Stimulated activated naive CD8-positive, alpha-beta T cell treated with anti-CD3 and anti-CD28 coated beads, Interleukin-15, amount 100 ng/mL, for 72 hours (primary cell): ENCODE measurements around the gene MILR1.
"Not testable (repeated sequence)": the region's sequence is repeated elsewhere in the genome, so short reads cannot be mapped to it uniquely, and the experiment has no call there.

Experiments used
- ATAC-seq: fragments of 150-1000 bp; cut with Tn5 transposase; 2 replicates; pipeline ENCODE4 v1.10.0; 2021; ENCODE audit warnings: mild to moderate bottlenecking, moderate library complexity
- DNase-seq, 2 donors: peaks; one replicate each; pipeline ENCODE4 v3.0.0; 2021 to 2022
- H3K27ac Mint-ChIP-seq, 2 donors: one replicate each; pipeline ENCODE4 v1.8.0; 2022; ENCODE audit warnings: mild to moderate bottlenecking in 2 of 2, mixed read lengths in 2 of 2, moderate library complexity in 2 of 2
- H3K27me3 Mint-ChIP-seq: one replicate; pipeline ENCODE4 v1.8.0; 2022; ENCODE audit warnings: mixed read lengths
- H3K4me1 Mint-ChIP-seq: one replicate; pipeline ENCODE4 v1.8.0; 2022; ENCODE audit warnings: mild to moderate bottlenecking, mixed read lengths
- H3K4me3 Mint-ChIP-seq, 2 donors: one replicate each; pipeline ENCODE4 v1.8.0; 2022; ENCODE audit warnings: mild to moderate bottlenecking in 2 of 2, mixed read lengths in 2 of 2, moderate library complexity in 1 of 2
- H3K9me3 Mint-ChIP-seq, 2 donors: one replicate each; pipeline ENCODE4 v1.8.0; 2022; ENCODE audit warnings: mixed read lengths in 2 of 2

Gene MILR1

GRCh38 chr17:64484380-64484779 lies 35.5 kb downstream of the MILR1 start:
- DNase-seq = no peak
- no peaks in the 10 kb centered on the region for H3K9me3 Mint-ChIP-seq
- no peak overlapping the region for H3K4me3 Mint-ChIP-seq
- H3K27ac Mint-ChIP-seq = no peak overlapping the region
- no peaks in the 10 kb centered on the region for H3K27me3 Mint-ChIP-seq
- ATAC-seq = no peak
- no peaks in the 10 kb centered on the region for H3K4me1 Mint-ChIP-seq

- H3K4me1 Mint-ChIP-seq = peaks cover 11% of the 10 kb centered on the region
- no peak overlapping the region for H3K4me3 Mint-ChIP-seq
- no peaks in the 10 kb centered on the region for H3K9me3 Mint-ChIP-seq
- DNase-seq (no peak), ATAC-seq (no peak)
- H3K27ac Mint-ChIP-seq = no peak overlapping the region
- H3K27me3 Mint-ChIP-seq = no peaks in the 10 kb centered on the region
These were observed 39.4 kb downstream of the MILR1 start for GRCh38 chr17:64488301-64488700.

DNA sequence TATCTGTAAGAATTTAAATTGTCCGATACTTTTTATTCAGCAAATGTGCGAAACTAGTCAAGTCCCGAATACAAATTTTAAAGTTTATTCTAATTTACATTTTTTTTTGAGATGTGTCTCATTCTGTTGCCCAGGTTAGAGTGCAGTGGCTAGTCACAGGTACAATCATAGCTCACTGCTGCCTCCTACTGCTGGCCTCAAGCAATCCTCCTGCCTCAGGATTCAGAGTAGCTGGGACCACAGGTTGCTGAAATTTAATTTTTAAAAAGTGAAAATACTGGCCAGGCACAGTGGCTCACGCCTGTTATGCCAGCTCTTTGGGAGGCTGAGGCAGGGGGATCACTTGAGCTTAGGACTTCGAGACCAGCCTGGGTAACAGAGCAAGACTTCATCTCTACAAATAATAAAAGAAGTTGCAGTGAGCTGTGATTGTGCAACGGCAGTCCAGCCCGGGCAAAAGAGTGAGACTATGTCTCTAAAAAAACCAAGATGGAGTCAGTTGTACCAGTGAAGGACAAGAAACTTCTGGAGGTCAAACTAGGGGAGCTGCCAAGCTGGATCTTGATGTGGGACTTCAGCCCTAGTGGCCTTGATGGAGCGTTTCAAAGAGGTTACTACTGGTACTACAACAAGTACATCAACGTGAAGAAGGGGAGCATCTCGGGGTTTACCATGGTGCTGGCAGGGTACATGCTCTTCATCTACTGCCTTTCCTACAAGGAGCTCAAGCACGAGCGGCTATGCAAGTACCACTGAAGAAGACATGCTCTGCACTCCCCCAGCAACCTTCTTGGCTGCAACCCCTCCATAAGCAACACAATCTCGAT lies 42.3 kb downstream of the MILR1 start:
- H3K4me1 Mint-ChIP-seq = peaks cover 36% of the 10 kb centered on the region
- H3K9me3 Mint-ChIP-seq = no peaks in the 10 kb centered on the region
- peak; percentile 83 for ATAC-seq
- no peaks in the 10 kb centered on the region for H3K27me3 Mint-ChIP-seq
- no peak overlapping the region for H3K4me3 Mint-ChIP-seq
- DNase-seq = peak; percentile 48 to 61
- H3K27ac Mint-ChIP-seq = no peak overlapping the region

DNA sequence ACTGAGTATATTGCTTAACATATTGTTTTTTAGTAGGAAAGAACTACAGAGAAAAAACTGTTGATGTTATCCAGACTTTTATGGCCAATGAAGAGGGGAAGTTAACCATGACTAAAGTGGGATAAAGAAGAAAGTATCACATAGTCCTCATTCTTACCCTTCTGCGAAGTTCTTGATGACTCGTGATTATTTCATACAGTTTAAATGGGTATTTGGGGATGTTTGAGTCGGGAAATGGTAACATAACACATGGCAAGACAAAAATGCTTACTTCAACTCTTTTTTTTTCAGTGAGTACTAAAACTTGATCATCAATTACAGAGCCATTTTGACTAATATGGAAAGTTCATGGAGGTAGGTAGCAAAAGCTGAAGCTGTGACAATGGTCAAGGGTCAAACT lies 43.1 kb downstream of the MILR1 start:
- H3K4me3 Mint-ChIP-seq = no peak overlapping the region
- no peak for ATAC-seq
- no peak overlapping the region for H3K27ac Mint-ChIP-seq
- peaks cover 44% of the 10 kb centered on the region for H3K4me1 Mint-ChIP-seq
- no peaks in the 10 kb centered on the region for H3K27me3 Mint-ChIP-seq
- H3K9me3 Mint-ChIP-seq = no peaks in the 10 kb centered on the region
- DNase-seq = no peak

- no peaks in the 10 kb centered on the region for H3K27me3 Mint-ChIP-seq
- no peak for DNase-seq
- no peak overlapping the region for H3K4me3 Mint-ChIP-seq
- no peak for ATAC-seq
- peaks cover 50% of the 10 kb centered on the region for H3K4me1 Mint-ChIP-seq
- no peaks in the 10 kb centered on the region for H3K9me3 Mint-ChIP-seq
- H3K27ac Mint-ChIP-seq = no peak overlapping the region
These were observed 43.7 kb downstream of the MILR1 start for GRCh38 chr17:64492481-64493109.

- ATAC-seq = no peak
- Mint-ChIP-seq H3K27ac (peak overlapping the region in 1 of 2 donors; percentile 13), H3K4me3 (peak overlapping the region; percentile 98 to 100)
These were observed 45.2 kb downstream of the MILR1 start for GRCh38 chr17:64494121-64494520.

DNA sequence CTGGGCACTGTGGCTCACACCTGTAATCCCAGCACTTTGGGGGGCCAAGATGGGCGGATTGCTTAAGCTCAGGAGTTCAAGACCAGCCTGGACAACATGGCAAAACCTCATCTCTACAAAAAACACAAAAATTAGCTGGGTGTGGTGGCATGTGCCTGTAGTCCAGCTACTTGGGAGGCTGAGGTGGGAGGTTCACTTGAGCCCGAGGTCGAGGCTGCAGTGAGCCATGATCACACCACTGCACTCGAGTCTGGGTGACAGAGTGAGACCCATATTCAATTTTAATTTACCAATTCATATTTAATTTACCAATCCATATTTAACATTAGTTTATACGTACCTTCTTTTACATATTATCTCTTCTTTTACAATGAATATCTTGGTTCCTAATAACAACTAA lies 46.4 kb downstream of the MILR1 start:
- Mint-ChIP-seq H3K4me1 (peaks cover 77% of the 10 kb centered on the region), H3K27ac (peak overlapping the region in 1 of 2 donors; percentile 72), H3K4me3 (peak overlapping the region; percentile 98 to 100)
- DNase-seq, H3K27me3 Mint-ChIP-seq, ATAC-seq, H3K9me3 Mint-ChIP-seq: not testable (repeated sequence)

More at GRCh38 chr17:64494121-64494520, 45.2 kb downstream of the MILR1 start:
- Mint-ChIP-seq H3K9me3 (no peaks in the 10 kb centered on the region), H3K4me1 (peaks cover 65% of the 10 kb centered on the region), H3K27me3 (no peaks in the 10 kb centered on the region)
- no peak for DNase-seq

DNA sequence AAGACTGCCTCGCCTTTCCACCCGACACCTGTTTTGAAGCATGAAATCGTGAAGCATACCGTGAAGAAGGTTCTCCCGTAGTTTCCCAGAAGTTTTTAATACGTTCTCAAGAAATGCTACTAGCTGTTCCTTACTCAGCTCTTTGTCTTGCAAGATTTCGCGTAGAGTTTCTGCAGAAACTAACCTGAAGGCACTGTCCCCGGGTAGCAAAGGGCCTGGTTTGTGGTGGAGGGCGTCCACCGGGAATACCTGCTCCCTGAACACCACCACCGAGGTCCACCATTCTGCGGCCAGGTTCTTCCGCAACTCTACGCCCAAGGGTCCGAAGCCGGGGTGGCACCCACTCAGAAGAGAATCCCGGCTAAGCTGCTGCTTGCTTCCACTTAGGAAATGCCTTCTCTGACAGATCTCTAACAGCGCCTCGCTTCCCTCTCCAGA lies 47.5 kb downstream of the MILR1 start:
- Mint-ChIP-seq H3K9me3 (no peaks in the 10 kb centered on the region), H3K27ac (peak overlapping the region; percentile 98 to 100), H3K27me3 (no peaks in the 10 kb centered on the region), H3K4me3 (peak overlapping the region; percentile 98 to 100), H3K4me1 (peaks cover 84% of the 10 kb centered on the region)
- ATAC-seq = no peak
- DNase-seq = no peak

DNA sequence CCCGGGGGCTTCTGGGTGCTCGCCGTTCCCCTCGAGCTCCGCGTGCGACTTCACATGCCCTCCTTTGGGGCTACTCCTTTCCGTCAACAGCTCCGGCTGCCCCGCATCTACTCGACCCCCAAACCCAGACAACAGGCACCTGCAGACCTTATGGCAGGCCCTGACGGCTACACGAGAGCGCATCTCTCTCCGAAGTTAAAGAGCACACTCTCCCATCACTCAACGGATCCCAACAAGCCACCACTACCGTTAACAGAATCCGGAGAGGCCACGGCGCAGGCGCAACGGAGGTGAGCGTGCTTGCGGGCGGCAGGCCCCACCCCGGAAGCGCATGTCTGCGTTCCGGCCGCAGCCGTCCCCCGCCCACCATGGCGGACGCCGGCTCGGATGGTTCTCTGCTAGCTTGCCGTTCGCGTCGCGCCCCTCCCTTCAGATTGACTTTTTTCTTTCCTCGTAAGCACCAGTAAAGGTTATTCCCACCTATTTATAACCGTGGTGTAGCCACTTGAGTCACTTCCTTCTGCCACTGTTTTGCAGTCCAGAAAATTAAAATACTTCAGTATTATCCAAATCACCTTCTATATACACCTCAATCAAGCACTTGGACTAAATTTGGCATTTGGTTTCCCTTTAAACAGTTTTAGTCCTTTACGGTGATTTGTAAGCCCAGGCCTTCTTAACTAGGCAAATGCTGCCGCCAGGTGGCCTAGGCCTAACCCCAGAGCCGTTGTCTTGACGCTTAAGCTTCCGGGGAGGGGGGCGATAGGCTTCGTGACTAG lies 48.1 kb downstream of the MILR1 start, which contains the start of gene POLG2:
Gene POLG2 (minus strand): TSS at position 269 of the 779 bp plus-strand sequence. CDS start 86 bp downstream, at position 183.
- peaks cover 84% of the 10 kb centered on the region for H3K4me1 Mint-ChIP-seq
- peak; percentile 96 for DNase-seq
- no peaks in the 10 kb centered on the region for H3K27me3 Mint-ChIP-seq
- H3K9me3 Mint-ChIP-seq = no peaks in the 10 kb centered on the region
- peak within 1 kb of the TSS; percentile 98 to 100 for H3K4me3 Mint-ChIP-seq
- ATAC-seq = peak; percentile 91
- H3K27ac Mint-ChIP-seq = peak within 1 kb of the TSS; percentile 98 to 100

- Mint-ChIP-seq H3K27ac (peak overlapping the region; percentile 98 to 100), H3K4me1 (peaks cover 89% of the 10 kb centered on the region), H3K4me3 (peak overlapping the region; percentile 98 to 100), H3K27me3 (no peaks in the 10 kb centered on the region), H3K9me3 (no peaks in the 10 kb centered on the region)
- ATAC-seq = no peak
- no peak for DNase-seq
These were observed 48.7 kb downstream of the MILR1 start for GRCh38 chr17:64497565-64498035.

DNA sequence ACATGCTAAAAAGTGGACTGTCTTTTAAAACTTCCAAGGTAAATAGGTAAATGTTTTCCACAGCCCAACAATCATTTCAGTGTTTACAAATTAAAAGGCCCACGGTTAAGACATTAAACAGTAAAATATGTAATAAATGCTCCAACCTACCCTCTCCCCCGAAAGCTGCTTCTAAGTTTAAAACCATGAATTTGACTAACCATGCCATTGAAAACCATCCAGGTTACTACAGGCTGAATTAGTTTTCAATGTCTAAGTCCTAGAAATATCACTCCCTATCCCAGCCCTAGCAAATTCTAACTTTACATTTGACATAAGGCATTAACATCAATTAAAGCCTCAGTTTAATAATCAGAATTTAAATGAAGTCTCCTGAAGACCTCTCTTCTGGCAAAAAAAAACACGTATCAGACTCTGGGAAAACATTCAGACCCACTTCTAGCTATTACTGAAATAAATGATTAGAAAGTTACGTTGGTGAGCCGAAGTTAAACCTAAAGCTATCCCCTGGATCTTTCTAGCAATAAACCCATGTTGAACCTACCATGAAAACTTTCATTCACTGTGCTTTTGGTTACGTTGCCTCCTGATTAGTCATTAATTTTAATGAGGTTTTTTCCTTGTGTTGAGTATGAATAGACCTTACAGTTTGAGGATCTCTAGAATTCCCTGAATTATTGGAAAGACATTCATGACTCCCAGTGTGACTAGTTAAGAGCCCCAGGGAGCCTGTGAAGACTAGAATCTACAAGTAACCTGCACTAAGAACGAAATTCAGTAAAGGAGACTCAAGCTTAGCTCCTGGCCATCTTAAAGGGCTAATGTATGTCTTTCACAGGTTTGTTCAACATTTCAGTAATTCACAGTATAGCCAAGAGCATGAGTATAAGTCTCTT lies 49.6 kb downstream of the MILR1 start:
- Mint-ChIP-seq H3K27me3 (no peaks in the 10 kb centered on the region), H3K4me3 (peak overlapping the region; percentile 98 to 100), H3K4me1 (peaks cover 96% of the 10 kb centered on the region), H3K27ac (peak overlapping the region in 1 of 2 donors; percentile 100), H3K9me3 (no peaks in the 10 kb centered on the region)
- no peak for DNase-seq
- ATAC-seq = no peak

DNA sequence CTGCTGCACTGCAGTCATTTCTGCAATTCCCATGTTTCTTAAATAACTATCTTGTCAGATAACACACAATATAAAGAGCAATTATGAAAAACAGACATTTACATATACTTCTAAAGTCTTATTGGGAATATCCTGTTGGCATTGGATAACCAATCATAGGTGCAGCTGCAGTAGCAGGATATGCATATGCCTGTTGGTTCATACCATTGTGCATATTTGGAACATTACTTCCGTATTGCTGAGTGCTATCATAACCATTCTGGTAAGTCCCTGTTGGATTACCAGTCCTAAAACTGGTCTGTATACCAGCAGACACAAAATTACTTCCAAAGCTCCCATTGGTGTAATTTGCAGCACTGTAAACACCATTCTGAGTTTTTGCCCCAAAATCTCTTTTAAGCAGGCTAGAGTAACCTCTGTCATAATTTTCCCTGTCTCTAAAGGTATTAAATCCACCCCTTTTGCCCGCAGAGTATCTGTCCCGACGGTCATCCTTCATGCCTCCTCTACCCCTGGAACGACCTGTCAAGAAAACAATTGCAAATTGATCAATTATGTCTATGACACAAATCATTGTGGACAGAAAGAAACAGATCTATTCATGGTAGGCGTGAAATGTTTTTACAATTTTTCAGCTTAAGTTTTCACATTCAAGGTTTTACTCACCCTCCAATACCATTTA lies 51.0 kb downstream of the MILR1 start:
- no peak for ATAC-seq
- peaks cover 96% of the 10 kb centered on the region for H3K4me1 Mint-ChIP-seq
- DNase-seq = peak in 1 of 2 donors; percentile 39
- peak overlapping the region in 1 of 2 donors; percentile 63 for H3K4me3 Mint-ChIP-seq
- peak overlapping the region in 1 of 2 donors; percentile 100 for H3K27ac Mint-ChIP-seq
- no peaks in the 10 kb centered on the region for H3K27me3 Mint-ChIP-seq
- H3K9me3 Mint-ChIP-seq = no peaks in the 10 kb centered on the region

DNA sequence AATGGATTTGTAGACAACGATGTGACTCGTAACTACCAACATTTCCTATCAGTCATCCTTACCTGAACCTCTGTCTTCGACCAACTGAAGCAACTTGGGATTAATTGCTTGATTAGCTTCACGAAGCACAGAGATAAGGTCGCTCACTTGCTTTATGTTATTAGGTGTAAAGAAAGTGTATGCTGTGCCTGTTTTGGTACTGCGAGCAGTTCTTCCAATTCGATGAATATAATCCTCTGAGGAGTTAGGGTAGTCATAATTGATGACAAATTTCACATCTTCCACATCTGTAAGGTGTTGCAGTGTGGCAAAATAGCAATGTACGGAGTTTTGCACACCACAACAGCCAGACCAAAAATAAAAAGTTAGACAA lies 51.6 kb downstream of the MILR1 start:
- Mint-ChIP-seq H3K27ac (peak overlapping the region in 1 of 2 donors; percentile 100), H3K27me3 (no peaks in the 10 kb centered on the region), H3K4me3 (peak overlapping the region in 1 of 2 donors; percentile 63), H3K9me3 (no peaks in the 10 kb centered on the region), H3K4me1 (peaks cover 98% of the 10 kb centered on the region)
- DNase-seq (no peak), ATAC-seq (no peak)
